ENCODE results near the gene GABRD. TPM values are rescaled to one million over a fixed set of nuclear protein-coding genes. Genes with fewer than 3 reads are reported as not detected.

GABRD gene
- total RNA-seq, 1 experiment from 2014 or later = 1.7 TPM

DNA sequence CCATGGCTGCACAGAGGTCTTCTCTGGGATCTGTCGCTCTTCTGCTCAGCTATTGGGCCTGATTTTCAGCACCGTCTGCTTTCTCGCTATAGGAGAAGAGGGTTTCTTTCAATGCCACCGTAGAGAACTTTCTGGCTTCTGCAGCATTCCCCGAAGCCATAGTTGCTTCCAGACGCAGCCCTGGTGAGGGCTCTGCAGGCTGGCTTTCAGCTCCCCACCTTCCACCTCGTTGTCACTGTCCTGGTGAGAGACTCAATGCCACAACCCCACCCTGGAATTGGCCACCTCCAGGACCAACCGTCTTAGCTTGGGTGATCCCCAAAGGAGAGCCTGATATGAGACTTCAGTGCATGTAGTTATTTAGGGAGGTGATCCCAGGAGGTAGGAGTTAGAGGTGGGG is 19.1 kb downstream of the GABRD start:
- no peak for DNase-seq (ENCODE audit: low spot score)
- ChIA-PET CTCF (no interaction called here), POLR2A (no interaction called here)
- Mint-ChIP-seq H3K9me3 (no peaks in the 10 kb centered on the region), H3K36me3 (no peaks in the 10 kb centered on the region), H3K27me3 (ENCODE audit: low read depth) (no peaks in the 10 kb centered on the region), H3K4me1 (no peaks in the 10 kb centered on the region), H3K27ac (no peak overlapping the region), H3K4me3 (no peak overlapping the region)
- TF ChIP-seq KAT7 (CRISPR knock-in tag; IDR thresholded peaks at IDR 0.05; ENCODE audit: borderline replicate concordance) (no peak), IRF2 (CRISPR knock-in tag; IDR thresholded peaks at IDR 0.05; ENCODE audit: borderline replicate concordance, low read depth) (no peak), SMAD3 (CRISPR knock-in tag; IDR thresholded peaks at IDR 0.05; ENCODE audit: borderline replicate concordance) (no peak), E2F5 (CRISPR knock-in tag; IDR thresholded peaks at IDR 0.05) (no peak)
- TF ChIP-seq, protein P1, sequence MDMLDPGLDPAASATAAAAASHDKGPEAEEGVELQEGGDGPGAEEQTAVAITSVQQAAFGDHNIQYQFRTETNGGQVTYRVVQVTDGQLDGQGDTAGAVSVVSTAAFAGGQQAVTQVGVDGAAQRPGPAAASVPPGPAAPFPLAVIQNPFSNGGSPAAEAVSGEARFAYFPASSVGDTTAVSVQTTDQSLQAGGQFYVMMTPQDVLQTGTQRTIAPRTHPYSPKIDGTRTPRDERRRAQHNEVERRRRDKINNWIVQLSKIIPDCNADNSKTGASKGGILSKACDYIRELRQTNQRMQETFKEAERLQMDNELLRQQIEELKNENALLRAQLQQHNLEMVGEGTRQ (CRISPR knock-in tag; IDR thresholded peaks at IDR 0.05) = no peak
- ATAC-seq = no peak

DNA sequence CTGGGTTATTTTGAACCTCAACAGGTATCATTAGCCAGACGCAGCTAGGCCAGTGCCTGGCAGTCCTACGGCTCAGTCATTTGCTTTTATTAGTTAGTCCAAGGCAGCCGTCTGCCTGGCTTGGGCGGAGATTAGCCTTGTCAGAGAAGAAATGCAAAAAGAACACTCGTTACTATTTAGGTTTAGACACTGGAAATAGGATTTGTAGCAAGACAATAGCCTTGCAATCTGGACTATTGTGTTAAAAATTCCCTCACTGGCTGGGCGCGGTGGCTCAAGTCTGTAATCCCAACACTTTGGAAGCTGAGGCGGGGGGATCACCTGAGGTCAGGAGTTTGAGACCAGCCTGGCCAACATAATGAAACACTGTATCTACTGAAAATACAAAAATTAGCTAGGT is 20.1 kb downstream of the GABRD start:
- ATAC-seq (no peak), DNase-seq (ENCODE audit: low spot score) (no peak)
- POLR2A ChIA-PET = no interaction called here
- H3K4me1 Mint-ChIP-seq = no peaks in the 10 kb centered on the region
- CTCF ChIA-PET = interaction anchor here (12.0 kb wide), 1 partner anchor 82 kb away, joined by 312 read pairs; no protein-coding TSS in a partner anchor
- no peaks in the 10 kb centered on the region for H3K36me3 Mint-ChIP-seq
- H3K27ac Mint-ChIP-seq = no peak overlapping the region
- no peaks in the 10 kb centered on the region for H3K9me3 Mint-ChIP-seq
- no peak for TF ChIP-seq OVOL2 (CRISPR knock-in tag; IDR thresholded peaks at IDR 0.05; ENCODE audit: borderline replicate concordance)
- no peak for TF ChIP-seq JAZF1 (CRISPR knock-in tag; IDR thresholded peaks at IDR 0.05)
- no peak for TF ChIP-seq ESRRA (CRISPR knock-in tag; IDR thresholded peaks at IDR 0.05; ENCODE audit: borderline replicate concordance)
- TF ChIP-seq TEAD1 (CRISPR knock-in tag; IDR thresholded peaks at IDR 0.05) = no peak
- H3K27me3 Mint-ChIP-seq (ENCODE audit: low read depth) = peaks cover 3% of the 10 kb centered on the region; the same call in 1 of the 2 replicates
- H3K4me3 Mint-ChIP-seq = no peak overlapping the region

DNA sequence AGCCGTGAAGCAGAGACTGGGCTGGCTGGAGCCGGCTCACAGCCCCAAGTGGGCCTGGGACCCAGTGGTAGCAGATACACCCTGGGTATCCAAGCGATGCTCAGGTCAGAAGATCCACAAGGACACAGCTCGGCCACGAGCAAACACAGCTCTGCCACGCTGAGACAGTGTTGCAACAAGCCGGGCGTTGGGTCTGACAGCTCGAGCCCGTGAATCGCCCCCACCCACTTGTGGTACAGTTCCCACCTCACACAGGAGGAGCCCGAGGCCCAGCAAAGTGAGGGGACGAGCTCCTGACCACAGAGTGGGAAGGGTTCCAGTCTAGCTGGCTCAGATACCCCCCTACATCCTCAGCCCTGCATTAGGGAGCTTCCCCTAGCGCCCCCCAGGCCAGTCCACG is 22.2 kb downstream of the GABRD start:
- peaks cover 11% of the 10 kb centered on the region; the same call in 1 of the 2 replicates for H3K27me3 Mint-ChIP-seq (ENCODE audit: low read depth)
- TF ChIP-seq PREB (CRISPR knock-in tag; IDR thresholded peaks at IDR 0.05; ENCODE audit: borderline replicate concordance) (no peak), JAZF1 (CRISPR knock-in tag; IDR thresholded peaks at IDR 0.05) (no peak), KAT7 (CRISPR knock-in tag; IDR thresholded peaks at IDR 0.05; ENCODE audit: borderline replicate concordance) (no peak), NFATC4 (CRISPR knock-in tag; IDR thresholded peaks at IDR 0.05) (no peak), E2F4 (CRISPR knock-in tag; IDR thresholded peaks at IDR 0.05; ENCODE audit: borderline replicate concordance, low read depth) (no peak), FOXJ3 (CRISPR knock-in tag; IDR thresholded peaks at IDR 0.05; ENCODE audit: borderline replicate concordance) (no peak), CREB1 (CRISPR knock-in tag; IDR thresholded peaks at IDR 0.05) (no peak), ATF2 (CRISPR knock-in tag; IDR thresholded peaks at IDR 0.05; ENCODE audit: borderline replicate concordance, low read depth) (no peak), ZNF138 (CRISPR knock-in tag; conservative IDR thresholded peaks at IDR 0.05) (no peak), ZNF232 (CRISPR knock-in tag; IDR thresholded peaks at IDR 0.05) (no peak), TEAD4 (CRISPR knock-in tag; IDR thresholded peaks at IDR 0.05) (no peak), OVOL2 (CRISPR knock-in tag; IDR thresholded peaks at IDR 0.05; ENCODE audit: borderline replicate concordance) (no peak)
- TF ChIP-seq, protein P2, sequence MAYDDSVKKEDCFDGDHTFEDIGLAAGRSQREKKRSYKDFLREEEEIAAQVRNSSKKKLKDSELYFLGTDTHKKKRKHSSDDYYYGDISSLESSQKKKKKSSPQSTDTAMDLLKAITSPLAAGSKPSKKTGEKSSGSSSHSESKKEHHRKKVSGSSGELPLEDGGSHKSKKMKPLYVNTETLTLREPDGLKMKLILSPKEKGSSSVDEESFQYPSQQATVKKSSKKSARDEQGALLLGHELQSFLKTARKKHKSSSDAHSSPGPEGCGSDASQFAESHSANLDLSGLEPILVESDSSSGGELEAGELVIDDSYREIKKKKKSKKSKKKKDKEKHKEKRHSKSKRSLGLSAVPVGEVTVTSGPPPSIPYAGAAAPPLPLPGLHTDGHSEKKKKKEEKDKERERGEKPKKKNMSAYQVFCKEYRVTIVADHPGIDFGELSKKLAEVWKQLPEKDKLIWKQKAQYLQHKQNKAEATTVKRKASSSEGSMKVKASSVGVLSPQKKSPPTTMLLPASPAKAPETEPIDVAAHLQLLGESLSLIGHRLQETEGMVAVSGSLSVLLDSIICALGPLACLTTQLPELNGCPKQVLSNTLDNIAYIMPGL (CRISPR knock-in tag; IDR thresholded peaks at IDR 0.05) = no peak
- TF ChIP-seq, protein P3, sequence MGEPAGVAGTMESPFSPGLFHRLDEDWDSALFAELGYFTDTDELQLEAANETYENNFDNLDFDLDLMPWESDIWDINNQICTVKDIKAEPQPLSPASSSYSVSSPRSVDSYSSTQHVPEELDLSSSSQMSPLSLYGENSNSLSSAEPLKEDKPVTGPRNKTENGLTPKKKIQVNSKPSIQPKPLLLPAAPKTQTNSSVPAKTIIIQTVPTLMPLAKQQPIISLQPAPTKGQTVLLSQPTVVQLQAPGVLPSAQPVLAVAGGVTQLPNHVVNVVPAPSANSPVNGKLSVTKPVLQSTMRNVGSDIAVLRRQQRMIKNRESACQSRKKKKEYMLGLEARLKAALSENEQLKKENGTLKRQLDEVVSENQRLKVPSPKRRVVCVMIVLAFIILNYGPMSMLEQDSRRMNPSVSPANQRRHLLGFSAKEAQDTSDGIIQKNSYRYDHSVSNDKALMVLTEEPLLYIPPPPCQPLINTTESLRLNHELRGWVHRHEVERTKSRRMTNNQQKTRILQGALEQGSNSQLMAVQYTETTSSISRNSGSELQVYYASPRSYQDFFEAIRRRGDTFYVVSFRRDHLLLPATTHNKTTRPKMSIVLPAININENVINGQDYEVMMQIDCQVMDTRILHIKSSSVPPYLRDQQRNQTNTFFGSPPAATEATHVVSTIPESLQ (CRISPR knock-in tag; IDR thresholded peaks at IDR 0.05) = no peak
- ChIA-PET POLR2A (no interaction called here), CTCF (interaction anchor here (0.6 to 12.0 kb wide), 5 partner anchors 8 to 97 kb away, joined by 3 to 312 read pairs (median 3); no protein-coding TSS in a partner anchor)
- no peak overlapping the region for H3K27ac Mint-ChIP-seq
- no peak for DNase-seq (ENCODE audit: low spot score)
- no peak for ATAC-seq
- no peak overlapping the region for H3K4me3 Mint-ChIP-seq
- 0 out of 2 replicates have a peak, but pooled peaks cover 3% of the 10 kb centered on the region for H3K4me1 Mint-ChIP-seq
- H3K9me3 Mint-ChIP-seq = no peaks in the 10 kb centered on the region
- H3K36me3 Mint-ChIP-seq = no peaks in the 10 kb centered on the region
